GM21367 (cell line): ENCODE results near the gene UBTD2.
"Not testable (repeated sequence)": the region's sequence is repeated elsewhere in the genome, so short reads cannot be mapped to it uniquely, and the experiment has no call there.

Experiments
- ATAC-seq: cut with Tn5 transposase; IDR thresholded peaks from one replicate; pipeline ENCODE4 v1.9.1; 2021; ENCODE audit not compliant: unreplicated experiment

The UBTD2 gene

GRCh38 chr5:172293054-172293744 is 9.6 kb upstream of the UBTD2 start:
- ATAC-seq = peak; percentile 80

- ATAC-seq = not testable (repeated sequence)
Observed at GRCh38 chr5:172291837-172292236, 8.3 kb upstream of the UBTD2 start.

DNA sequence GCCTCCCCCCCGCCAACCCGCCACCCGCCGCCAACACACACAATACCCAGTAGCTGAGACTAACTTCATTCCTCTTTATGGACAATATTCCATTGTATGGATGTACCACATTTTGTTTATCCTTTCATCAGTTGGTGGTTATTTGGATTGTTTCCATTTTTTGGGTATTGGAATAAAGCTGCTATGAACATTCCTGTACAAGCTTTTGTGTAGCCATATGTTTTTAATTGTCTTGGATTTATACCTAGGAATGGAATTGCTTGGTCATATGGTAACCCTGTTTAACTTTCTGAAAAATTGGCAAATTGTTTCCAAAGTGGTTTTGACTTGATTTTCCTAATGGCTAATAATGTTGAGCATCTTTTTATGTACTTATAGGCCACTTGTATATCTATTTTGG is 4.9 kb upstream of the UBTD2 start:
- no peak for ATAC-seq

- not testable (repeated sequence) for ATAC-seq
Observed at GRCh38 chr5:172287140-172287539, 3.6 kb upstream of the UBTD2 start.

DNA sequence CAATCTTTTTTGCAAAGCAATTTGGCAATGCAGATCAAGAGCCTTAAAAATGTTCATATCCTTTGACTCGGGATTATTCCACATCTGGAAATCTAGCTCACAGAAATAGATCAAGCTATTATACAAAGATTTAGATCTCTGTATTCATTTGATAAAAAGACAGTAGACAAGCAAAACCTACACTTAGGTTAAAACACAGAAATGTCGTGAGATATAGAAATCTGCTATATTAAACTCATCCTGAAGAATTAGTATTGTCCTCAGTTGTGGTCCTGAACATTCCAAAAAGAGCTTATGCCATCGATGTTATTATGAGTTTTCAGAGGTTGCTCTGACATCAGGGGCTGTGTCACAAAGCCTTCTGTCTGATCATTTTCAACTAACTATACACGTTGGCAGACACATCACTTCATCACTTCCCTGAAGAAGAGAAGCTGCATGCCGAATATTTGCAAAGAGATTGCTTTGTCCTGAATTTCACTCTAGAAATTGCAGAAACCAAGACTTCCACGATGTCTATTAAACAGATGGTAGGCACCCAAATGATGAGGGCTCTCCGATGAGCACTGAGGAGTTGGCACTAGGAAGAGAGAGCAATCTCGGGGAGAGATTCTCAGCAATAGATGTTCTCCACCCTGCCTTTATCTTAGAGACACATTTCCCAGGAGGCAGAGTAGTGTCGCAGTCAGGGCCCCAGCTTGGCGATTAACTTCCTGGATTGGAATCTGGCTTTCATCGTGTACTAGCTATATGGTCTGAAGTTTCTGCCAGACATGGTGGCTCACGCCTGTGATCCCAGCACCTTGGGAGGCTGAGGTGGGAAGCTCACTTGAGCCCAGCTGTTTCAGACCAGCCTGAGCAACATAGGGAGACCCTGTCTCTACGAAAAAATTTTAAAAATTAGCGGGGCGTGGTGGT is 1.9 kb upstream of the UBTD2 start:
- ATAC-seq = no peak

DNA sequence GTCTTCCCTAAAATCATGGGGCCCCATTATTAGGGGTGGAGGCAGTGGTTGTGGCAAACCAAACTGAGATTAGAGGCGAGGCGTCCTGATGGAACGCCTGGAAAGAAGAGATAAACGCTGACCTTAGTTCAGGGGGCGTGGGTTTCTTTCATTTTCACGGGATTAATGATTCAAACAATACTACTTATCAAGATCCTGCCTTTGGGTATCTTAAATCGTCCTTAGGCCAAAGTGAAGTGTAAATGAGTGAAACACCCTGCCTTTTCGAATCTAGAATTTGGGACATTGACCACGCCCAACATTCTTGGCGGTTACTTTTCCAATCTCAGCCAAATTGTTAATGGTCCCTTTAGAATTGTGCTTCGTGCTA is 1.0 kb upstream of the UBTD2 start:
- ATAC-seq = no peak

GRCh38 chr5:172283862-172284610 is 472 bp upstream of the UBTD2 start:
- ATAC-seq = peak; percentile 70

DNA sequence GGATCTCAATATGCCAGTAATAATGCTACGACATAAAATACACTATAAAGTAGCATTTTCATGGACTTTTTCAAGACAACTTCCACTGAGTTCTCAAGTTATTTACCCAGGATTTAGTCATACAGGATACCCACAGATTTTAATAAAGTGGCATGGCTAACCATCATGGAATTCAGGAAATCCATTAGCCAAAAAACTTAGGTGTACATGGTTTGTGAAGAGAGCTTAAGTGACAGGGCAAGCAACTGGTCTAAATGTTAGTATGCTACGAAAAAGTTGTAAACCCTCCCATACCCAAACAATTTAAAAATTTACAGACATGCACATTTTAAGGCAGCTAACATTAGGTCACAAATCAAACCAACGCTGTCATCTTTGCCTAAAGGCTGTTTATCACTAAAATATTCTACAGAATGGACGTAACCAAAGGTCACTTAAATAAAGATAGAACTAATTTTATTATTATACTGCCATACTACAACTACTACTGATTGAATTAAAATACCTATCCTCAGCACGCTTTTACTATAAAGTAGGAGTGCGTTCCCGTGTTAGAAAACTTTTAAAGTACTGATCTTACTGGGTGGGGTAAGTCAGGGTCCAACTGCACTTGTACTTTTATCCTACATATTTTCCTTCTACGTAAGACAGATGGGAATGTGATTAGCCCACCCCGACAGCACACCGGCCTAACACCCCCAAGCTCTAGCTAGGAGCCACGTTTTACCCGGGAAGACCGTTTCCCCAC is 1.1 kb downstream of the UBTD2 start:
- no peak for ATAC-seq

DNA sequence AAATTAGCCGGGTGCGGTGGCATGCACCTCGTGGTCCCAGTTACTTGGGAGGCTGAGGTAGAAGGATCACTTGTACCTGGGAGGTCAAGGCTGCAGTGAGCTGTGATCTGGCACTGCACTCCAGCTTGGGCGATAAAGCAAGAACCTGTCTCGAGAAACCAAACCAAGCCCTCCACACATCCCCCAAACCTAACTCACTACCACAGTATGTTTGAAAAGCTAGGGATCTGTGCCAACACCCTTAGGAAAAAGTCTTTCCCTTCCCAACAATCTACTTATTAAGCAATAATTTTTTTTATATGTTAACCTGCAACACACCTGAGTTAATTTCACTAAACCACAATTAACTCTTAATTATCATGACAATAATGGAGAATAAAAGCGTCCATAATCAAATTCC is 2.2 kb downstream of the UBTD2 start:
- ATAC-seq = no peak

DNA sequence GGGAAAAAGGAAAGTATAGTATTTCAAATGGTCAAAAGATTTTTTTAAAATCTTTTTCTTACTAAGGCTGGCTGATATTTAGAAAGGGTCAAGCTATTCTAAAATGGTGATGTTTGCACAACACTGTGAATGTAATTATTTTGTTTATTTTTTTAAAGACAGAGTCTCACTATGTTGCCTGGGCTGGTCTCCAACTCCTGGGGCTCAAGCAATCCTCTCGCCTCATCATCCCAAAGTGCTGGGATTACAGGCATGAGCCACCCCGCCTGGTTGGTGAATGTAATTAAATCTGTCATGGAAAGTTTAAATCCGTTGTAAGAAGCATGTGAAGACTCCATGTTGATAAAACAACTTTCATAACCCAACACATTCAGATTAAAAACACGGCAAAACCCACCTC is 2.6 kb downstream of the UBTD2 start:
- no peak for ATAC-seq

- ATAC-seq = no peak
Observed at GRCh38 chr5:172280317-172280716, 3.2 kb downstream of the UBTD2 start.

- ATAC-seq = no peak
Observed at GRCh38 chr5:172278356-172278755, 5.2 kb downstream of the UBTD2 start.

DNA sequence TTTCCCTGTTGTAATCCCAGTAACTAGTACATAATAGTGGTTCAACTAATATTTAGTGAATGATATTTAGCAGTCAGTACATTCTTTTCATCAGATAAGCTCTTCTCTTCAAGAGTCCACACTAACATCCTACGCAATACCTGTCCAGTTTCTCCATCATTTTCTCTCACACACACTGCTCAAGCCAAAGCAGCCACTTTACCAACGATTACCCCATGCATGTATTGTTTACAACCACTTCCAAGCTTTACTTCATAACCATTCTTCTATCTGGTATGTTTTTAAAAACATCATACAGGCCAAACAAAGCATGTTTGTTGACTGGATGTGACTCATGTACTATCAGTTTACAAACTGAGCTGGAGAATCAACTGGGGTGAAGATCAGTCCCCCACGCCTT is 7.3 kb downstream of the UBTD2 start:
- no peak for ATAC-seq

DNA sequence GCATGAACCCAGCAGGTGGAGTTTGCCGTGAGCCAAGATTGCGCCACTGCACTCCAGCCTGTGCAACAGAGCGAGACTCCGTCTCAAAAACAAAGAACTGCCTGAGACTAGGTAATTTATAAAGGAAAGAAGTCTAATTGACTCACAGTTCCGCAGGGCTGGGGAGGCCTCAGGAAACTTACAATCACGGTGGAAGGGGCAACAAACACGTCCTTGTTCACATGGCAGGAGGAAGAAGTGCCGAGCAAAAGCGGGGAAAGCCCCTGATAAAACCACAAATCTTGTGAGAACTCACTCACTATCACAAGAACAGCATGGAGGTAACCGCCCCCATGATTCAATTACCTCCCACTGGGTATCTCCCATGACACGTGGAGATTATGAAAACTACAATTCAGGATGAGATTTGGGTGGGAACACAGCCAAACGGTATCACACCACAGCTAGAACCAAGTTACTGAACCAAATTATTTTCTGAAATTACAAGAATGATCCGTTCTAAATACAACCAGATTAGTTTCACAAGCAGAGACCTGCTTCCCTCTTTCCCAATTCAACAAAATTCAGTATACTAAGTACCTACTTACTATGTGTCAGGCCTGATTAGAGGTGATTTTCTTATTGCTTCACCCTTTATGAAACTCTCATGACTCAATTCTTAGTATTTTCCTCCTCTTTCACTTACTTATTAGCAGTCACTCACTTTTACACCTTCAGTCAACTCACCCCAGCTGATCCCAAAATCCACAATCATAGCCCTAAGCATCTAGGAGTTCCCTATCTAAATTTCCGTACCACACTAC is 8.4 kb downstream of the UBTD2 start:
- ATAC-seq = no peak

DNA sequence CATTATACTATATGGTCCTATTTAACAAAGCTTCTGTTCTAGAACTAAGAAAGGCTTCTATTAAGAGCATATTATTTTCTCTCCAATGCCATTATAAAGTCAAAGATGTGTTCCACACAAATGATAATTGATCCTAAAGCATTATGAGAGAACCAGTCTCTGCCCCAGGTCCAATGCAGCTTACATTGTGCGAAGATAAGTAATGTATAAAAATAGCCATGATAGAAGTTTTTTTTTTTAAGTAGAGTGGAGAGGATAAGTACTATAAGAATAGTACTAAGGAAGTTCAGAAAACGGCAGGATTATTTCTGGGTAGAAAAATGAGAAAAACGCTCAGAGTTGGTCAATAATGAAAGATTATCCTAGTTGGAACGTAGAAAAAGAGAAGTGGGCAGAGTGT is 15.6 kb downstream of the UBTD2 start:
- no peak for ATAC-seq

DNA sequence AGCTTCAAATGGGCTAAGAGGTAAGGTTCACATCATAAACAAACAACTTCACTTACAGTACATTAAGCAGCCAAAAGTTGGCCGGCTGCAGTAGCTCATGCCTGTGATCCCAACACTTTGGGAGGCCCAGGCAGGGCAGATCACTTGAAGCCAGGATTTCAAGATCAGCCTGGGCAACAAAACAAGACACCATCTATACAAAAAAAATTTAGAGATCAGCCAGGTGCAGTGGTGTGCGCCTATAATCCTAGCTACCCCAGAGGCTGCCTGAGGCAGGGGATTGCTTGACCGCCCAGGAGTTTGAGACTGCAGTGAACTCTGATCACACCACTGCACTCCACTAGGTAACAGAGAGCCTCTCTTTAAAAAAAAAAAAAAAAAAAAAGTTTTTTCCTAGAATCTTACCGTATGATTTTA is 16.9 kb downstream of the UBTD2 start:
- ATAC-seq = no peak

GRCh38 chr5:172266071-172266675 is 17.4 kb downstream of the UBTD2 start:
- no peak for ATAC-seq

- no peak for ATAC-seq
Observed at GRCh38 chr5:172264815-172265395, 18.7 kb downstream of the UBTD2 start.

DNA sequence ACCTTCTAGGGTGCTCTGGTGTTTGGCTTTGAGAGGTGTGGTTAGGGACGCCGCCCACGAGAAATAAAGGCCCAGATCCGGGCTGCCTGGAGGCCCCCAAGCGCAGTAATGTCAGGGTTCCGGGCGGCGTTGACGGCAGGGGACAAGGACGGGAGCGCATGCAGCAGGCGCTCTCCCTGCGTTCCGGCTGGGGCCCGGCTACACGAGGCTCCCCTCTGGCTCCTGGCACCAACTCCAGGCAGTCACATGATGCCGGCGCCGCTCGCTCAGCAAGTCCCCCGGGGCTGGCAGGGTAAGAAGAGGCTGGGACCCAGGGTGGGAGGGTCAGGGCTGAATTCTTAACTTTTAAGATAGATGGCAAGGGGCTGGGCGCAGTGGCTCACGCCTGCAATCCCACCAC is 28.1 kb downstream of the UBTD2 start:
- ATAC-seq = no peak
